Natural killer cell (primary cell): ENCODE measurements around the gene OR3A3. TPM values are rescaled to one million over a fixed set of nuclear protein-coding genes. Genes with fewer than 3 reads are reported as not detected.

ENCODE experiments used
- ATAC-seq, 3 donors: fragments of 150-1000 bp in 2 of 3; fragments of 200-7000 bp in 1 of 3; cut with Tn5 transposase; 1 replicate in 1 of 3; 2 replicates in 2 of 3; pipeline ENCODE4 v1.10.0; 2021; ENCODE audit warnings: mild to moderate bottlenecking in 2 of 3, moderate library complexity in 2 of 3
- DNase-seq, 2 donors: peaks; one replicate each; pipeline versions ENCODE4 v3.0.0 to v3.0.0-alpha.2; 2013 to 2021; ENCODE audit warnings: mixed read lengths in 1 of 2
- H3K27ac ChIP-seq: one replicate; pipeline ENCODE4 v1.5.1; 2013; ENCODE audit warnings: mild to moderate bottlenecking, low read length
- H3K27me3 ChIP-seq: one replicate; pipeline ENCODE4 v1.6.1; 2013; ENCODE audit warnings: low read length; ENCODE audit not compliant: control insufficient read depth, insufficient read depth
- H3K36me3 ChIP-seq: one replicate; pipeline ENCODE4 v1.6.1; 2013; ENCODE audit warnings: low read length; ENCODE audit not compliant: control insufficient read depth, insufficient read depth
- H3K4me1 ChIP-seq: one replicate; pipeline ENCODE4 v1.6.1; 2013; ENCODE audit warnings: low read length; ENCODE audit not compliant: control insufficient read depth, insufficient read depth
- H3K4me3 ChIP-seq: one replicate; pipeline ENCODE4 v1.5.1; 2013; ENCODE audit warnings: low read length
- H3K9me3 ChIP-seq: one replicate; pipeline ENCODE4 v1.6.1; 2013; ENCODE audit warnings: low read length; ENCODE audit not compliant: control insufficient read depth, insufficient read depth
- H3K27ac Mint-ChIP-seq, 2 donors: one replicate each; pipeline ENCODE4 v1.8.0; 2022; ENCODE audit warnings: mild to moderate bottlenecking in 2 of 2, mixed read lengths in 2 of 2, moderate library complexity in 1 of 2
- H3K27me3 Mint-ChIP-seq, 2 donors: one replicate each; pipeline ENCODE4 v1.8.0; 2022; ENCODE audit warnings: low read depth in 2 of 2, mixed read lengths in 2 of 2
- H3K36me3 Mint-ChIP-seq: one replicate; pipeline ENCODE4 v1.8.0; 2022; ENCODE audit warnings: mixed read lengths
- H3K4me1 Mint-ChIP-seq, 2 donors: one replicate each; pipeline ENCODE4 v1.8.0; 2022; ENCODE audit warnings: mixed read lengths in 2 of 2
- H3K4me3 Mint-ChIP-seq: one replicate; pipeline ENCODE4 v1.8.0; 2022; ENCODE audit warnings: mild to moderate bottlenecking, moderate library complexity, mixed read lengths
- H3K9me3 Mint-ChIP-seq, 2 donors: one replicate each; pipeline ENCODE4 v1.8.0; 2022; ENCODE audit warnings: mixed read lengths in 2 of 2
- WGBS: methylation state at CpG from one replicate; pipeline ENCODE4 v1.1.7; 2013; ENCODE audit warnings: missing lambda C conversion rate; ENCODE audit not compliant: insufficient coverage; 5-methylcytosine and 5-hydroxymethylcytosine counted together
- intact Hi-C: fragments of 100-400 bp; cut with micrococcal nuclease; formaldehyde crosslinking; loops from one replicate; pipeline ENCODE4 v1.14.2; 2022
- total RNA-seq, 4 donors: library from RNA; stranded (reverse); fragments of 120-200 nt in 1 of 4; gene quantifications; one replicate each; pipeline versions ENCODE4 v1.2.3 to v1.2.4, GENCODE V29; 2013 to 2022
- TF ChIP-seq, protein P1 (sequence below): fragments of 200-600 bp; IDR thresholded peaks from one replicate; pipeline ENCODE4 v1.8.0; 2022; ENCODE audit warnings: antibody characterized with exemption

The OR3A3 gene
- total RNA-seq, 3 donors from 2014 or later (not counting 1 experiment from before 2014, with no cell fraction given): not detected

GRCh38 chr17:3469529-3469928, 58.4 kb downstream of the OR3A3 start:
- no peak overlapping the region for H3K4me3 Mint-ChIP-seq
- intact Hi-C loops: no loop called here
- no peaks in the 10 kb centered on the region for H3K36me3 ChIP-seq
- no peaks in the 10 kb centered on the region for H3K9me3 ChIP-seq
- H3K27ac ChIP-seq: no peak overlapping the region
- H3K9me3 Mint-ChIP-seq: no peaks in the 10 kb centered on the region
- H3K27ac Mint-ChIP-seq: no peak overlapping the region
- H3K4me3 ChIP-seq: no peak overlapping the region
- no peak for ATAC-seq
- TF ChIP-seq, protein P1, sequence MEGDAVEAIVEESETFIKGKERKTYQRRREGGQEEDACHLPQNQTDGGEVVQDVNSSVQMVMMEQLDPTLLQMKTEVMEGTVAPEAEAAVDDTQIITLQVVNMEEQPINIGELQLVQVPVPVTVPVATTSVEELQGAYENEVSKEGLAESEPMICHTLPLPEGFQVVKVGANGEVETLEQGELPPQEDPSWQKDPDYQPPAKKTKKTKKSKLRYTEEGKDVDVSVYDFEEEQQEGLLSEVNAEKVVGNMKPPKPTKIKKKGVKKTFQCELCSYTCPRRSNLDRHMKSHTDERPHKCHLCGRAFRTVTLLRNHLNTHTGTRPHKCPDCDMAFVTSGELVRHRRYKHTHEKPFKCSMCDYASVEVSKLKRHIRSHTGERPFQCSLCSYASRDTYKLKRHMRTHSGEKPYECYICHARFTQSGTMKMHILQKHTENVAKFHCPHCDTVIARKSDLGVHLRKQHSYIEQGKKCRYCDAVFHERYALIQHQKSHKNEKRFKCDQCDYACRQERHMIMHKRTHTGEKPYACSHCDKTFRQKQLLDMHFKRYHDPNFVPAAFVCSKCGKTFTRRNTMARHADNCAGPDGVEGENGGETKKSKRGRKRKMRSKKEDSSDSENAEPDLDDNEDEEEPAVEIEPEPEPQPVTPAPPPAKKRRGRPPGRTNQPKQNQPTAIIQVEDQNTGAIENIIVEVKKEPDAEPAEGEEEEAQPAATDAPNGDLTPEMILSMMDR: no peak
- no peaks in the 10 kb centered on the region for H3K4me1 Mint-ChIP-seq
- no peak for DNase-seq
- 82% methylated on average over 5 of the region's 5 CpGs for WGBS
- H3K36me3 Mint-ChIP-seq: no peaks in the 10 kb centered on the region
- peaks cover 0 to 6% of the 10 kb centered on the region in 2 donors for H3K27me3 Mint-ChIP-seq
- H3K4me1 ChIP-seq: no peaks in the 10 kb centered on the region
- no peaks in the 10 kb centered on the region for H3K27me3 ChIP-seq

DNA sequence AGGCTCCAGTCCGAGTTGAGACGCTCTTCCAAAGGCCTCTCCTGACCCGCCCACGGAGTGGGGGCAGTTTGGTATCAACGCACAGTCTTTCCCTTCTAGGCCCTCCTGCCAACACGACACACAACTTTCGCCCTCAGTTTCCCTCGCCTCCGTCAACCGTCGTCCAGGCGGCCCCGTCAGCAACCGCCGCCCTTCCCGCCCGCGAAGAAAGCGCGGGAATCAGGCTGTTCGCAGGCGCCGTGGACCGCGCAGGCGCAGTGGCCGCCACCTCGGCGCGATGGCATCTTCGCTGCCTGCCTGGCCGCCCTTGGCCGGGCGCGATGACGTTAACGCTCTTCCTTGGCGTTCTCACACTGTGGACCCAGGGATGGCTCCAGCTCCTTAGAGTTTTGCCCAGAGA, 60.4 kb downstream of the OR3A3 start, which contains the start of gene SPATA22:
Gene SPATA22 (minus strand): TSS at position 221 of the 400 bp plus-strand sequence. CDS start 2,494 bp downstream, outside the sequence.
- Mint-ChIP-seq H3K36me3 (no peaks in the 10 kb centered on the region), H3K4me1 (peaks cover 5 to 7% of the 10 kb centered on the region in 2 donors), H3K4me3 (no peak within 1 kb of the TSS), H3K9me3 (no peaks in the 10 kb centered on the region), H3K27ac (no peak within 1 kb of the TSS), H3K27me3 (peaks cover 0 to 6% of the 10 kb centered on the region in 2 donors)
- intact Hi-C loops: no loop called here
- TF ChIP-seq, protein P1: no peak
- no peak for ATAC-seq
- WGBS: 97% methylated on average over 38 of the region's 38 CpGs
- Histone ChIP-seq H3K27me3 (no peaks in the 10 kb centered on the region), H3K4me1 (no peaks in the 10 kb centered on the region), H3K36me3 (no peaks in the 10 kb centered on the region), H3K9me3 (no peaks in the 10 kb centered on the region), H3K4me3 (no peak within 1 kb of the TSS), H3K27ac (no peak within 1 kb of the TSS)
- no peak for DNase-seq

- H3K36me3 Mint-ChIP-seq: no peaks in the 10 kb centered on the region
- ATAC-seq (no peak), DNase-seq (no peak)
- H3K27ac Mint-ChIP-seq: no peak overlapping the region
- Histone ChIP-seq H3K27ac (no peak overlapping the region), H3K27me3 (no peaks in the 10 kb centered on the region), H3K36me3 (no peaks in the 10 kb centered on the region), H3K9me3 (no peaks in the 10 kb centered on the region), H3K4me3 (no peak overlapping the region), H3K4me1 (no peaks in the 10 kb centered on the region)
- 93% methylated on average over 21 of the region's 21 CpGs for WGBS
- H3K4me3 Mint-ChIP-seq: no peak overlapping the region
- H3K9me3 Mint-ChIP-seq: no peaks in the 10 kb centered on the region
- TF ChIP-seq, protein P1: no peak
- intact Hi-C loops: no loop called here
- H3K4me1 Mint-ChIP-seq: peaks cover 5 to 7% of the 10 kb centered on the region in 2 donors
- H3K27me3 Mint-ChIP-seq: peaks cover 0 to 6% of the 10 kb centered on the region in 2 donors
Observed at GRCh38 chr17:3472137-3472536, 61.0 kb downstream of the OR3A3 start.

Other genes with a start within 250 kb of the OR3A3 start
- not detected for gene OR1A2, start 213.9 kb upstream of the OR3A3 start, total RNA-seq
- gene OR1A1, start 203.7 kb upstream of the OR3A3 start, total RNA-seq: not detected
- gene OR3A1, start 113.0 kb upstream of the OR3A3 start, total RNA-seq: not detected
- 1 to 10 TPM in 1 of 3 donors, under 1 TPM in 1, not detected in 1; 0.80 to 1.2 TPM for gene OR3A2, start 25.1 kb upstream of the OR3A3 start, total RNA-seq
- gene OR1E1, start 13.0 kb upstream of the OR3A3 start, total RNA-seq: not detected
- not detected for gene OR1E2, start 22.5 kb downstream of the OR3A3 start, total RNA-seq
- gene SPATA22, start 60.4 kb downstream of the OR3A3 start, total RNA-seq: 1 to 10 TPM in 1 of 3 donors, not detected in 2; 1.3 TPM
- gene ASPA, start 64.6 kb downstream of the OR3A3 start, total RNA-seq: not detected
- 10 to 100 TPM in 1 of 3 donors, 1 to 10 TPM in 2; 5.6 to 10.3 (median 7.6) TPM for gene TRPV3, start 146.4 kb downstream of the OR3A3 start, total RNA-seq
- gene TRPV1, start 198.0 kb downstream of the OR3A3 start, total RNA-seq: 1 to 10 TPM; 3.2 to 4.5 (median 4.2) TPM
- gene SHPK, start 224.9 kb downstream of the OR3A3 start, total RNA-seq: 1 to 10 TPM; 5.8 to 9.3 (median 8.9) TPM
- gene CTNS, start 225.4 kb downstream of the OR3A3 start, total RNA-seq: 10 to 100 TPM in 1 of 3 donors, 1 to 10 TPM in 2; 7.6 to 24.2 (median 9.6) TPM